Type B pancreatic cell (in vitro differentiated cells): ENCODE results near the gene SMYD3. TPM values are rescaled to one million over a fixed set of nuclear protein-coding genes. Genes with fewer than 3 reads are reported as not detected.

Source experiments
- DNase-seq: peaks from one replicate; pipeline ENCODE4 v3.0.0; 2021; ENCODE audit warnings: mixed read lengths; ENCODE audit not compliant: unreplicated experiment; ENCODE audit errors: extremely low spot score
- H3K27ac Mint-ChIP-seq: 2 replicates; pipeline ENCODE4 v1.8.0; 2021; ENCODE audit warnings: mild to moderate bottlenecking, mixed read lengths
- H3K27me3 Mint-ChIP-seq: 2 replicates; pipeline ENCODE4 v1.8.0; 2021; ENCODE audit warnings: mixed read lengths
- H3K36me3 Mint-ChIP-seq: 2 replicates; pipeline ENCODE4 v1.8.0; 2021; ENCODE audit warnings: mixed read lengths
- H3K4me1 Mint-ChIP-seq: one replicate; pipeline ENCODE4 v1.8.0; 2021; ENCODE audit warnings: mixed read lengths; ENCODE audit not compliant: unreplicated experiment
- H3K4me3 Mint-ChIP-seq: 2 replicates; pipeline ENCODE4 v1.8.0; 2021; ENCODE audit warnings: mild to moderate bottlenecking, mixed read lengths
- H3K9me3 Mint-ChIP-seq: 2 replicates; pipeline ENCODE4 v1.8.0; 2021; ENCODE audit warnings: mixed read lengths
- total RNA-seq: library from RNA; stranded (reverse); gene quantifications from 2 replicates; pipeline ENCODE4 v1.2.1, GENCODE V29; 2021; ENCODE audit warnings: low replicate concordance
- TF ChIP-seq, protein P1 (sequence below): fragments of 200-600 bp; sonication (generic); conservative IDR thresholded peaks from 2 replicates; pipeline ENCODE4 v1.5.0; 2021; ENCODE audit warnings: antibody characterized with exemption, mild to moderate bottlenecking

The SMYD3 gene
- total RNA-seq, 1 donor from 2014 or later = 19.4 TPM

DNA sequence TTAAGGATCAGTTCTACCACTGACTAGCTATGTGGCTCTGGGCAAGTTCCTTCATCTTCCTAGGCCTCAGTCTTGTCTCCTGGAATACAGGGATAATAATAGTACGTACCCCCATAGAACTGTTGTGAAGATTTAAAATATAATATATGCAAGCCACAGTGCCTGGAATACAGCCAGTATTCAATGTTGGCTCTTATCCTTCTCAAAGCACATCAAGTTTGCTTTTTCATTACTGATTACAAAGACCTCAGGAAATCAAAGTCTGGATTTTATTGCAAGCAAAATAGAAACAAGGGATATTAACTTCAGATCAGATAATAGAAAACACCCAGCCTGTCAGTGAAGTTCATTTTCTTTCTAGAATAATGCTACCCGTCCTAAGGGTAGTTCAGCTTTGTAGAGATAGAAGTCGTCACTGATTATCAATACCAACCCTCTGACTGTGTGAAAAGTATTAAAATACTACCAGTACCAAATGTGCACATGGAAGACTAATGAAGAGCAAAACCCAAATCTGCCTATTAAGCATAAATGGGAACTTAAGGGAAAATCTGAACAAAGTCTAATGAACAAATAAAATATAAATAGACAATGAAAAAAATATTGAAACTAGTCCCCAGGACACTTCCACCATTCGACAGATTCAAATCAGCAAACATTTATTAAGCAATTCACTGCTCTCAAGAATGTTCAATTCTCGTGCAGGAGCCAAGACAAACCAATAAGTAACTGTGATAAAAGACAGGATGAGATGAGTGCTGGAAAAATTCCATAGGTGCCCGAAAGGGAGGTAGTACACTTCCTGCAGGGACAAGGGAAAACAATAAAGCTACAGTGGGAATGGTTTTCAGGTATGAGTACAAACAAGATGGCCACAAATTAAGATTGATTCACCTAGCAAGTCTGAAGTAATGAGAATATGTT lies 206.2 kb downstream of the SMYD3 start:
- Mint-ChIP-seq H3K27me3 (no peaks in the 10 kb centered on the region), H3K36me3 (no peaks in the 10 kb centered on the region), H3K4me1 (peaks cover 12% of the 10 kb centered on the region), H3K27ac (no peak overlapping the region), H3K4me3 (no peak overlapping the region), H3K9me3 (no peaks in the 10 kb centered on the region)
- TF ChIP-seq, protein P1, sequence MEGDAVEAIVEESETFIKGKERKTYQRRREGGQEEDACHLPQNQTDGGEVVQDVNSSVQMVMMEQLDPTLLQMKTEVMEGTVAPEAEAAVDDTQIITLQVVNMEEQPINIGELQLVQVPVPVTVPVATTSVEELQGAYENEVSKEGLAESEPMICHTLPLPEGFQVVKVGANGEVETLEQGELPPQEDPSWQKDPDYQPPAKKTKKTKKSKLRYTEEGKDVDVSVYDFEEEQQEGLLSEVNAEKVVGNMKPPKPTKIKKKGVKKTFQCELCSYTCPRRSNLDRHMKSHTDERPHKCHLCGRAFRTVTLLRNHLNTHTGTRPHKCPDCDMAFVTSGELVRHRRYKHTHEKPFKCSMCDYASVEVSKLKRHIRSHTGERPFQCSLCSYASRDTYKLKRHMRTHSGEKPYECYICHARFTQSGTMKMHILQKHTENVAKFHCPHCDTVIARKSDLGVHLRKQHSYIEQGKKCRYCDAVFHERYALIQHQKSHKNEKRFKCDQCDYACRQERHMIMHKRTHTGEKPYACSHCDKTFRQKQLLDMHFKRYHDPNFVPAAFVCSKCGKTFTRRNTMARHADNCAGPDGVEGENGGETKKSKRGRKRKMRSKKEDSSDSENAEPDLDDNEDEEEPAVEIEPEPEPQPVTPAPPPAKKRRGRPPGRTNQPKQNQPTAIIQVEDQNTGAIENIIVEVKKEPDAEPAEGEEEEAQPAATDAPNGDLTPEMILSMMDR = no peak
- DNase-seq = no peak

DNA sequence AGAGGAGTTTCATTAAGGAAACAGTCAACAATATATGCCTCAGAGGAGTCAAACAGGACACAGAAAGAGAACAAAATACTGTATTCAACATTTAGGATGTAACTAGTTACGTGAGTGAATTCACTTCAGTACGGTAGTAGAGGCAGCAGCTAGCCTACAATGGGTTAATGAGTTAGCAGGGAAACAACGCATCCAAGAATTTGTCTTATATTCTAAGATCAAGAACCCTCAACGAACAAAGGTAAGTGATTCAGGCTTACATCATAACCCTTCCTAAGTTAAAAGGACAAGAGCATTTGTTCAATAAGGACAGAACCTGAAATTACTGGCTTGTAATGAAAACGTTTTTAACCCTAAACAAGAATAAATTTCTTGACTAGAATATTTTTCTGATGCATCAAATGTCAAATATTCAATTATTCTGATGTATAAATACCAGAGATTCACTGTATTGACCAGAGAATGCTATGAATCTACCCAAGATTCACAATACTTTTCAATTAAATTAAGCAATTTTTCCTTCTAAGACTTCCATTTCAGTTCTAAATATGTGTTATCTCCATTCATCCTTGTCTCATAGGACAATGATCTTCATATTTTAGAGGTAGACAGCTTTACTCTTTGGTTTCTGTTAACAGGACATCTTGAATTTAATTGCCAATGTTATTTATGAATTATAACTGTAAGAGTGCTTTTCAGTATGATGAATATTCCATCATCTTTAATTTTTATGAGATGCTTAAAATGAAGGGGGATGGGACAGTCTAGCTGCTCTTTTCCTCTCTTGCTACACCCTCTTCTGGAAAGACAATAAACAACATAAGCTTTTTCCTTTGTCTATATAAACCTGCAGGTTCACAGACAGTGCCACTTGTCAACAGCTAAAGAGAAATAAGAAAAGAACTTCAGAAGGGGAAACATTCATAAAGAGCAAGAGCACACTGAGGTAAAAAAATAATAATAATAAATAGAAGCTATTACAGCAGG lies 209.5 kb downstream of the SMYD3 start:
- Mint-ChIP-seq H3K27me3 (no peaks in the 10 kb centered on the region), H3K27ac (no peak overlapping the region), H3K4me3 (no peak overlapping the region), H3K9me3 (no peaks in the 10 kb centered on the region), H3K4me1 (peaks cover 18% of the 10 kb centered on the region), H3K36me3 (no peaks in the 10 kb centered on the region)
- no peak for DNase-seq
- TF ChIP-seq, protein P1 = no peak

DNA sequence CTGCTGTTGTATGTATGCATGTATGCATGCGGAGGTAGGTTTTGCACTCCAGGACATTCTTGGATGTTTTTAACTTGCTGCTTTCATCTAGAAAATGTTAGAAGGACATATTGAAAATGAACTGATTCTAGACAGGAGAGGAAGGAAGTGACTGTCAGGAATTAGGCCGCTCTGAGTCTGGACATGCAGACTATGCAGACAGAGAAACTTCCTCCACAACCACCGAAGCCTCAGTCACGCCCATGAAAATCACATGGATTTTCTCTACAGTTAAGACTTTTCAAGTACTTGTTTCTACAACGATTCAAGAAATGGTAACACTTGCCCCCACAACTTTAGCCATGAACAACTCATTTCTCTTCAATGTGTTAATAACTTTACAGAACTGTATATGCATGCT lies 211.1 kb downstream of the SMYD3 start:
- H3K27me3 Mint-ChIP-seq = no peaks in the 10 kb centered on the region
- TF ChIP-seq, protein P1 = no peak
- no peaks in the 10 kb centered on the region for H3K36me3 Mint-ChIP-seq
- DNase-seq = no peak
- peaks cover 18% of the 10 kb centered on the region for H3K4me1 Mint-ChIP-seq
- H3K4me3 Mint-ChIP-seq = no peak overlapping the region
- no peak overlapping the region for H3K27ac Mint-ChIP-seq
- no peaks in the 10 kb centered on the region for H3K9me3 Mint-ChIP-seq

DNA sequence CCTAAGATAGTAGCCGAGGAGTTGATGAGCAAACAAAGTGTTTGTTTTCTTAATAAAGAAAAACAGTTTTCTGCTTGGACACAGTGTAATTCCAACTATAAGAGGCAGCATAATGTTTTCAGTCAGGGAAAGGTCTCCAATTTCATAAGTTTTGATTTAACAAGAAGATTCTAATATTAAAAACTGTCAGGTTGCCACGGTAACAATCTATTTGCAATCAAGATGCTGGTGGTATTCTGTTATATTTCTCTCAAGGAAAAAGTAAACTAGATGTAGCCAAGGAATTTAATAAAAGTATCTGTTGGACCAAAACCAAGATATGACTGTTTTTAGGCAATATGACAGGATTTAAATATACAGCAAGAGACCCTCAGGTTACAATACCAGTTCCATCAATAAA lies 211.7 kb downstream of the SMYD3 start:
- Mint-ChIP-seq H3K4me3 (no peak overlapping the region), H3K27me3 (no peaks in the 10 kb centered on the region), H3K9me3 (no peaks in the 10 kb centered on the region), H3K36me3 (no peaks in the 10 kb centered on the region), H3K27ac (no peak overlapping the region), H3K4me1 (peaks cover 18% of the 10 kb centered on the region)
- TF ChIP-seq, protein P1 = no peak
- no peak for DNase-seq

DNA sequence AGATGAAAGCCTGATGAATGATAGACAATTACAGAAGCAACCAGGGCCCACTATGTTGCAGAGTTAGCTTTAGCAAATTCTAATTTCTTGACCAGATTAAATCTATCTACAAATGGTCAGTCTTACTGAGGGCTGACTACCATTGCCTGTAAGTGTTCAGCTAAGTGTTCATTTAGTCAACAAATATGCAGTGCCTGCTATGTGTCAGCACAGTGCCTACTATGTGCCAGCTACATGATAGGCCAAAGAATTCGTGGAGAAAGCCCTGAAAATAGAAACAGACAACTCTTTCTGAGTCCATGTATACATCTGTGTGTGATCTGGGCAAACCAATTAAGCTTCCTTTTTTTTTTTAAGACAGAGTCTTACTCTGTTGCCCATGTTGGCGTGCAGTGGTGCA lies 212.8 kb downstream of the SMYD3 start:
- H3K9me3 Mint-ChIP-seq = no peaks in the 10 kb centered on the region
- no peaks in the 10 kb centered on the region for H3K36me3 Mint-ChIP-seq
- H3K27me3 Mint-ChIP-seq = no peaks in the 10 kb centered on the region
- DNase-seq = no peak
- H3K4me3 Mint-ChIP-seq = no peak overlapping the region
- TF ChIP-seq, protein P1 = no peak
- H3K27ac Mint-ChIP-seq = no peak overlapping the region
- H3K4me1 Mint-ChIP-seq = peaks cover 18% of the 10 kb centered on the region
